22Rv1 (cell line): ENCODE results near the gene CPLX1.

Experiments
- ZFX ChIP-seq: fragments of 450-650 bp; IDR thresholded peaks from 2 replicates; pipeline ENCODE4 v1.6.1; 2017; ENCODE audit warnings: antibody characterized with exemption, borderline replicate concordance
- TF ChIP-seq, protein P1 (sequence below): fragments of 450-650 bp; IDR thresholded peaks from 2 replicates; pipeline ENCODE4 v1.5.1; 2017; ENCODE audit warnings: mild to moderate bottlenecking

GRCh38 chr4:747546-748170, 78.3 kb downstream of the CPLX1 start:
- TF ChIP-seq, protein P1, sequence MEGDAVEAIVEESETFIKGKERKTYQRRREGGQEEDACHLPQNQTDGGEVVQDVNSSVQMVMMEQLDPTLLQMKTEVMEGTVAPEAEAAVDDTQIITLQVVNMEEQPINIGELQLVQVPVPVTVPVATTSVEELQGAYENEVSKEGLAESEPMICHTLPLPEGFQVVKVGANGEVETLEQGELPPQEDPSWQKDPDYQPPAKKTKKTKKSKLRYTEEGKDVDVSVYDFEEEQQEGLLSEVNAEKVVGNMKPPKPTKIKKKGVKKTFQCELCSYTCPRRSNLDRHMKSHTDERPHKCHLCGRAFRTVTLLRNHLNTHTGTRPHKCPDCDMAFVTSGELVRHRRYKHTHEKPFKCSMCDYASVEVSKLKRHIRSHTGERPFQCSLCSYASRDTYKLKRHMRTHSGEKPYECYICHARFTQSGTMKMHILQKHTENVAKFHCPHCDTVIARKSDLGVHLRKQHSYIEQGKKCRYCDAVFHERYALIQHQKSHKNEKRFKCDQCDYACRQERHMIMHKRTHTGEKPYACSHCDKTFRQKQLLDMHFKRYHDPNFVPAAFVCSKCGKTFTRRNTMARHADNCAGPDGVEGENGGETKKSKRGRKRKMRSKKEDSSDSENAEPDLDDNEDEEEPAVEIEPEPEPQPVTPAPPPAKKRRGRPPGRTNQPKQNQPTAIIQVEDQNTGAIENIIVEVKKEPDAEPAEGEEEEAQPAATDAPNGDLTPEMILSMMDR: no peak
- TF ChIP-seq ZFX: no peak
